ENCODE results near the gene GOLGA6L10.

Gene GOLGA6L10

GRCh38 chr15:82297546-82297945 lies 51.7 kb downstream of the GOLGA6L10 start:
- DNase-seq = no peak

- peak; percentile 74 for DNase-seq
These were observed 55.1 kb downstream of the GOLGA6L10 start for GRCh38 chr15:82294061-82294690.

GRCh38 chr15:82292271-82292670 lies 57.0 kb downstream of the GOLGA6L10 start:
- no peak for DNase-seq
